ENCODE data around the gene RFX2. TPM values are rescaled to one million over a fixed set of nuclear protein-coding genes. Genes with fewer than 3 reads are reported as not detected.

RFX2 gene
- total RNA-seq, 2 experiments from 2014 or later, result 9.0 to 10.4 TPM

- H3K4me1 Mint-ChIP-seq, result no peaks in the 10 kb centered on the region
- H3K9me3 Mint-ChIP-seq, result peaks cover 4% of the 10 kb centered on the region
- H3K27ac Mint-ChIP-seq, result no peak overlapping the region
- no peaks in the 10 kb centered on the region for H3K27me3 Mint-ChIP-seq
- no peak overlapping the region for H3K4me3 Mint-ChIP-seq
- DNase-seq, result no peak
- peaks cover 9% of the 10 kb centered on the region for H3K36me3 Mint-ChIP-seq (ENCODE audit: low read depth)
- CTCF ChIA-PET, result no interaction called here
- POLR2A ChIA-PET, result no interaction called here
Measured at GRCh38 chr19:6000228-6000847, 110.0 kb downstream of the RFX2 start.

DNA sequence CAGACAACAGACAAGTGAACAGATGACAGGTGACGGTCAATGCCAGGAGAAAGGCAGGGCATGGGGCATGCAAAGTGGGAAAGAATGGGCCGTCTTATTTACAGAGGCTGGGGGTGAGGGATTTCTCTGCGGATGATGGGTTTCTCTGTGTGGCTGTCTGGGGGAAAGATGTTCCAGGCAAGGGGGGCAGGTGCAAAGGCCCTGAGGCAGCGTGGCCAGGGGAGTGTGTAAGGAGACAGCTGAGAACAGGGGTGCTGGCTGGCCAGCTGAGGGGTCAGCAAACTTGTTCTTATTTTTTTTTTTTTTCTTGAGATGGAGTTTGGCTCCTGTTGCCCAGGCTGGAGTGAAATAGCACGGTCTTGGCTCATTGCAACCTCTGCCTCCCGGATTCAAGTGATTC is 110.6 kb downstream of the RFX2 start:
- Mint-ChIP-seq H3K9me3 (peaks cover 4% of the 10 kb centered on the region), H3K4me3 (no peak overlapping the region), H3K4me1 (no peaks in the 10 kb centered on the region), H3K27me3 (no peaks in the 10 kb centered on the region), H3K27ac (no peak overlapping the region), H3K36me3 (ENCODE audit: low read depth) (peaks cover 9% of the 10 kb centered on the region)
- POLR2A ChIA-PET, result no interaction called here
- no peak for DNase-seq
- CTCF ChIA-PET, result no interaction called here

- Mint-ChIP-seq H3K27me3 (no peaks in the 10 kb centered on the region), H3K27ac (no peak overlapping the region), H3K4me3 (no peak overlapping the region), H3K9me3 (peaks cover 4% of the 10 kb centered on the region), H3K4me1 (no peaks in the 10 kb centered on the region), H3K36me3 (ENCODE audit: low read depth) (peaks cover 9% of the 10 kb centered on the region)
- ChIA-PET CTCF (interaction anchor here (1.0 kb wide), 2 partner anchors 10 to 25 kb away, joined by 3 to 4 read pairs; no protein-coding TSS in a partner anchor), POLR2A (no interaction called here)
- no peak for DNase-seq
Measured at GRCh38 chr19:5997371-5997770, 112.9 kb downstream of the RFX2 start.

DNA sequence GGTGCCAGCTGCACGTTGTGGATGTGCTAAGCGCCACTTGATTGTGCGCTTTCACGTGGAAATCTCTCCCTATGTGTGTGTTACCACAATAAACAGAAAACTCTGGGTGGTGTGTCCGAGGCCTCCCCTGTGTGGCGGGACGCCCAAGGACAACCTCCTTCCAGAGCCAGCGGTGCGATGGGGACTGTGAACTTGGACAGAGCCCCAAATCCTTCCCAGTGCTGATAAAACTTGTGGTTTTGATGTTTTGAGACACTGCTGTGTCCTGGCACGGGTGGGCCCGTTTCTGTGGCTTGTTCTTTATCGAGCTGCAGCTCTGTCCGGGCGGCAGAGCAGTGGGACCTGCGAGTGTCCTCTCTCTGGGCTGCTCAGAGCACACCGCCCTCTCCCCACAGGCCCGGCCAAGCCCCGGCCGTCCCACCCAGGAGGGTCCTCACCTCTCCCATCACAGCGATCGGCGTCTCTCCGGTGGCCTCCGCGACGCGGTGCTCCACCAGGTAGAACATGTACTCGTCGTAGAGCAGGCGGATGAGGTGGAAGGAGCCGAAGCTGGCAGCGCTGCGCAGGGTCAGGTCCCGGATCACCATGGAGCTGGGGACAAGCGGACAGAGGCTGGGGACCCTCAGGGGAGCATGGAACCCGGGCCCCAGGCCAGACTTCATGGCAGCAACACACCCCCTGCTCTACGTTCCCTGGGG is 113.5 kb downstream of the RFX2 start:
- Mint-ChIP-seq H3K27ac (no peak overlapping the region), H3K9me3 (peaks cover 4% of the 10 kb centered on the region), H3K4me1 (no peaks in the 10 kb centered on the region), H3K36me3 (ENCODE audit: low read depth) (peaks cover 9% of the 10 kb centered on the region), H3K27me3 (no peaks in the 10 kb centered on the region), H3K4me3 (no peak overlapping the region)
- DNase-seq, result no peak
- CTCF ChIA-PET, result interaction anchor here (1.0 kb wide), 1 partner anchor 26 kb away, joined by 4 read pairs; no protein-coding TSS in a partner anchor
- POLR2A ChIA-PET, result no interaction called here

- Mint-ChIP-seq H3K4me1 (no peaks in the 10 kb centered on the region), H3K36me3 (ENCODE audit: low read depth) (peaks cover 9% of the 10 kb centered on the region), H3K27me3 (no peaks in the 10 kb centered on the region), H3K9me3 (peaks cover 4% of the 10 kb centered on the region), H3K27ac (no peak overlapping the region), H3K4me3 (no peak overlapping the region)
- ChIA-PET POLR2A (no interaction called here), CTCF (no interaction called here)
- no peak for DNase-seq
Measured at GRCh38 chr19:5996102-5996501, 114.2 kb downstream of the RFX2 start.

GRCh38 chr19:5995606-5996005 is 114.7 kb downstream of the RFX2 start:
- peaks cover 3% of the 10 kb centered on the region for H3K9me3 Mint-ChIP-seq
- ChIA-PET POLR2A (no interaction called here), CTCF (no interaction called here)
- H3K27ac Mint-ChIP-seq, result no peak overlapping the region
- no peak overlapping the region for H3K4me3 Mint-ChIP-seq
- DNase-seq, result no peak
- peaks cover 6% of the 10 kb centered on the region for H3K36me3 Mint-ChIP-seq (ENCODE audit: low read depth)
- H3K27me3 Mint-ChIP-seq, result no peaks in the 10 kb centered on the region
- no peaks in the 10 kb centered on the region for H3K4me1 Mint-ChIP-seq

- H3K27ac Mint-ChIP-seq, result no peak overlapping the region
- no peak overlapping the region for H3K4me3 Mint-ChIP-seq
- H3K4me1 Mint-ChIP-seq, result peaks cover 2% of the 10 kb centered on the region
- CTCF ChIA-PET, result no interaction called here
- POLR2A ChIA-PET, result interaction anchor here (0.8 kb wide), 1 partner anchor 11 kb away, joined by 3 read pairs; no protein-coding TSS in a partner anchor
- no peaks in the 10 kb centered on the region for H3K27me3 Mint-ChIP-seq
- peaks cover 3% of the 10 kb centered on the region for H3K36me3 Mint-ChIP-seq (ENCODE audit: low read depth)
- no peaks in the 10 kb centered on the region for H3K9me3 Mint-ChIP-seq
- no peak for DNase-seq
Measured at GRCh38 chr19:5994405-5995165, 115.7 kb downstream of the RFX2 start.

GRCh38 chr19:5993648-5994358 is 116.5 kb downstream of the RFX2 start:
- Mint-ChIP-seq H3K27ac (no peak overlapping the region), H3K4me3 (no peak overlapping the region), H3K27me3 (no peaks in the 10 kb centered on the region), H3K4me1 (peaks cover 5% of the 10 kb centered on the region), H3K9me3 (no peaks in the 10 kb centered on the region), H3K36me3 (ENCODE audit: low read depth) (no peaks in the 10 kb centered on the region)
- CTCF ChIA-PET, result interaction anchor here (0.9 kb wide), 1 partner anchor 29 kb away, joined by 3 read pairs; no protein-coding TSS in a partner anchor
- no peak for DNase-seq
- POLR2A ChIA-PET, result interaction anchor here (0.8 kb wide), 1 partner anchor 10 kb away, joined by 3 read pairs; no protein-coding TSS in a partner anchor

- CTCF ChIA-PET, result interaction anchor here (0.6 to 0.9 kb wide), 2 partner anchors 16 to 30 kb away, joined by 3 read pairs; no protein-coding TSS in a partner anchor
- Mint-ChIP-seq H3K27me3 (no peaks in the 10 kb centered on the region), H3K4me3 (no peak overlapping the region), H3K4me1 (peaks cover 8% of the 10 kb centered on the region), H3K27ac (no peak overlapping the region), H3K9me3 (no peaks in the 10 kb centered on the region), H3K36me3 (ENCODE audit: low read depth) (no peaks in the 10 kb centered on the region)
- no peak for DNase-seq
- POLR2A ChIA-PET, result interaction anchor here (0.7 kb wide), 1 partner anchor 1512 kb away, joined by 3 read pairs; no protein-coding TSS in a partner anchor
Measured at GRCh38 chr19:5993201-5993600, 117.1 kb downstream of the RFX2 start.

DNA sequence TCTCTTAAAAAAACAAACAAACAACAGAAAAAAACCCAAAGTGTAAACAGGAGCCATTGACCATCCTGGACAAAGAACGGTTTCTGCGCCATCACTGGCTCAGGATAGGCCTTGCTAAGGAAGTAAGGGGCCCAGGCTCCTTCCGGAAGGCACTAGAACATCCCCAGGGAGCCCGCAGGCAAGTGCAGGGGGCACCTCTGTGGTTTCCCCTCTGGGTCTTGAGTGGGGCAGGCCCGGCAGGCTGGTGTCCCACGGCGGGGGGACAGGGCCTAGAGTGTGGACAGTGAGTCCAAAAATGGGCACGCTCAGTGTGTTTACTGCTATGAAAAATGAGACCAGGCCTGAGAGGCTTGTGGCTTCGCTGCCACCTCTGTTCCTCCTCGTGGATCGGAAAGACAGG is 117.5 kb downstream of the RFX2 start:
- no peaks in the 10 kb centered on the region for H3K36me3 Mint-ChIP-seq (ENCODE audit: low read depth)
- POLR2A ChIA-PET, result interaction anchor here (0.7 kb wide), 1 partner anchor 1513 kb away, joined by 3 read pairs; no protein-coding TSS in a partner anchor
- H3K27ac Mint-ChIP-seq, result no peak overlapping the region
- no peaks in the 10 kb centered on the region for H3K9me3 Mint-ChIP-seq
- DNase-seq, result no peak
- no peak overlapping the region for H3K4me3 Mint-ChIP-seq
- H3K4me1 Mint-ChIP-seq, result peaks cover 10% of the 10 kb centered on the region
- no peaks in the 10 kb centered on the region for H3K27me3 Mint-ChIP-seq
- CTCF ChIA-PET, result interaction anchor here (0.6 to 0.9 kb wide), 2 partner anchors 17 to 30 kb away, joined by 3 read pairs; no protein-coding TSS in a partner anchor

DNA sequence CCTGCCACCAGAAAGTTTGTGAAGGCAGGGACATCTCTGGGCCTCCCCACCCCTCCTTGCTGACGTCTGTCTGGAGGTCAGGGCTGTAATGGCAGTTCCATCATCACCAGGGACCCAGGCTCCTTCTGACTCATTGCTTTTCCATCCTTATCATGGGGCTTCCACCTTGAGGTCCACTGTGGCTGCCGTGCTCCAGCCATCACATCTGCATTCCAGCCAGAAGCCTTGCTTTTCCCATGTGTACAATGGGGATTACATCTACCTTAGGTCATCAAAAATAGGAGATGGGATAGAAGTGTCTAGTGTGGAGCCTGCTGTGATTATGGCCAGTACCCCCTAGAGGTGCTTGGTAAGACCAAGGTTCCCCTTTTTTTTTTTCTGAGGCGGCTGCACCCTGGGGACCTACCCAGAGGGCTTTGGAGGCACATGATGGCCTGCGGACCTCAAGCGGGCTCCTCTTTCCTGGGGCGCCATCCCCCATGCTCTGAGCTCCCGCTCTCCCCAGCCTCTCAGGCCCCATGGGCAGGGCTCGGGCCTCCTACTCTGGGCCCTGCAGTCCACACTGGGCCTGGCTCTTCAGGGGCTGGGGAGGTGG is 119.0 kb downstream of the RFX2 start:
- no peak for DNase-seq
- Mint-ChIP-seq H3K4me3 (no peak overlapping the region), H3K36me3 (ENCODE audit: low read depth) (no peaks in the 10 kb centered on the region), H3K4me1 (peaks cover 18% of the 10 kb centered on the region), H3K27me3 (no peaks in the 10 kb centered on the region), H3K27ac (no peak overlapping the region), H3K9me3 (no peaks in the 10 kb centered on the region)
- CTCF ChIA-PET, result interaction anchor here (0.9 kb wide), 1 partner anchor 187 kb away, joined by 3 read pairs; no protein-coding TSS in a partner anchor
- POLR2A ChIA-PET, result interaction anchor here (4.0 kb wide), 1 partner anchor 12 kb away, joined by 19 read pairs; the partner anchor contains the start of gene RANBP3

- POLR2A ChIA-PET, result interaction anchor here (4.0 kb wide), 1 partner anchor 12 kb away, joined by 19 read pairs; the partner anchor contains the start of gene RANBP3
- Mint-ChIP-seq H3K4me3 (no peak overlapping the region), H3K9me3 (no peaks in the 10 kb centered on the region), H3K27ac (no peak overlapping the region), H3K27me3 (no peaks in the 10 kb centered on the region), H3K36me3 (ENCODE audit: low read depth) (no peaks in the 10 kb centered on the region), H3K4me1 (peaks cover 18% of the 10 kb centered on the region)
- CTCF ChIA-PET, result interaction anchor here (0.8 to 0.9 kb wide), 2 partner anchors 32 to 186 kb away, joined by 3 read pairs; no protein-coding TSS in a partner anchor
- DNase-seq, result no peak
Measured at GRCh38 chr19:5990289-5990797, 120.0 kb downstream of the RFX2 start.

All from activated CD4-positive, alpha-beta memory T cell treated with anti-CD3 and anti-CD28 coated beads, Interleukin-2, amount 10 ng/mL, durations not matched to agents 7 days and 5 days (primary cell).